ENCODE measurements around the gene TANK.

DNA sequence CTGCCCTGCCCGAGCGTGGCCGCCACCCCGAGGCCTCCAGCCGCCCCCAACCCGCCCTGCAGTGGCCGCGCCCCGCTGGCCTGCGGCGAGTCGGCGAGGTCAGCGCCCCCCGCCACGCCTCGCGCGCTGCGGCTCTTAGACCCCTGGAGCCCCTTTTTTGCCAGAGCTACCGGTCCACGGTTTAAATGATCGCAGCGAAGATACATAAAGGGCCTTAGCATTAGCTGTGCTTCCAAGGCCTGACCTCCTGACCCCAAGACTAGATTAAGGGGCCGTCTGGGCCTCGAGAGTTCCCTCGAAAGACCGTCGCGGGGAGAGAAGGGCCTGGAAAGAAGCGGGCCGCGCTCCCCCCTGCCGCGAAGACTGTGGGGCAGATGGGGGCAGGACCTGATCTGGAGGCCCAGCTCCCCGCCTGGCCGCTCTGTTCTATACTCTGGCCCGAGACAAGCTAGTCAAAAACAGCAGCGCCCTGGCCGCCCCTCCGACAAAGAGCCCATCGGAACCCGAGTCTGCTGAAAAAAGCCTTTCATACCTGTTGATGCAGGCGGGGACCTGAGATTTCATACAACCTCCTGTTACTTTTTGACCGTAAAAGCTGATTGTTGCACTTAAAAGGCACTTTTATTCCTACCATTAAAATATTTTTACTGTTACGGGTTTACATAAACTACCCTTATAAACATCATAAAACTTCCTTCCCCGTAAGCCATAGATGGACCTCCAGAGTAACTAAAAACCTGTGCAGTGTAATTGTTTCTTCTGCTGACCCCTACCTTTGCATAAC, 79.3 kb downstream of the TANK start:
- TF ChIP-seq, protein P1, sequence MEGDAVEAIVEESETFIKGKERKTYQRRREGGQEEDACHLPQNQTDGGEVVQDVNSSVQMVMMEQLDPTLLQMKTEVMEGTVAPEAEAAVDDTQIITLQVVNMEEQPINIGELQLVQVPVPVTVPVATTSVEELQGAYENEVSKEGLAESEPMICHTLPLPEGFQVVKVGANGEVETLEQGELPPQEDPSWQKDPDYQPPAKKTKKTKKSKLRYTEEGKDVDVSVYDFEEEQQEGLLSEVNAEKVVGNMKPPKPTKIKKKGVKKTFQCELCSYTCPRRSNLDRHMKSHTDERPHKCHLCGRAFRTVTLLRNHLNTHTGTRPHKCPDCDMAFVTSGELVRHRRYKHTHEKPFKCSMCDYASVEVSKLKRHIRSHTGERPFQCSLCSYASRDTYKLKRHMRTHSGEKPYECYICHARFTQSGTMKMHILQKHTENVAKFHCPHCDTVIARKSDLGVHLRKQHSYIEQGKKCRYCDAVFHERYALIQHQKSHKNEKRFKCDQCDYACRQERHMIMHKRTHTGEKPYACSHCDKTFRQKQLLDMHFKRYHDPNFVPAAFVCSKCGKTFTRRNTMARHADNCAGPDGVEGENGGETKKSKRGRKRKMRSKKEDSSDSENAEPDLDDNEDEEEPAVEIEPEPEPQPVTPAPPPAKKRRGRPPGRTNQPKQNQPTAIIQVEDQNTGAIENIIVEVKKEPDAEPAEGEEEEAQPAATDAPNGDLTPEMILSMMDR (IDR thresholded peaks at IDR 0.05) = no peak
- no peak for TF ChIP-seq POLR2A (IDR thresholded peaks at IDR 0.05)

All from body of pancreas (tissue), 4 donors.